ENCODE data around the gene SNX24. TPM values are rescaled to one million over a fixed set of nuclear protein-coding genes. Genes with fewer than 3 reads are reported as not detected.

The SNX24 gene
- total and polyA plus RNA-seq, 9 of the 15 experiments (the other 6 are each of a cell fraction or from before 2014, with no cell fraction given): 5.3 to 10.1 (median 7.9) TPM

DNA sequence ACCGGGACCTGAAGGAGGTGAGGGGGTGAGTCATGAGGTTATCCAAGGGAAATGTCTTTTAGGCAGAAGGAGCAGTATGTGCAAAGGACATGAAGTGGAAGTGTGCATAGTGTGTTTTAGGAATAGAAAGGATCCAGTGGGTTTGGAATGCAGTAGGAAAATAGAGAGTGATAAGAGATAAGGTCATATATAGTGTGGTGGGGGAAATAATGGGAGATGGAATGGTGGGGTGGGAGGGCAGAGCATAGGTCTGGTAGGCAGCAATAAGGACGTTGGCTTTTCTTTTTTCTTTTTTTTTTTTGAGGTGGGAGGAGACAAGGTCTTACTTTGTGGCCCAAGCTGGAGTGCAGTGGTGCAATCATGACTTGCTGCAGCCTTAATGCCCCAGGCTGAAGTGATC is 17.8 kb downstream of the SNX24 start (continued):
- TF ChIP-seq, protein P1, sequence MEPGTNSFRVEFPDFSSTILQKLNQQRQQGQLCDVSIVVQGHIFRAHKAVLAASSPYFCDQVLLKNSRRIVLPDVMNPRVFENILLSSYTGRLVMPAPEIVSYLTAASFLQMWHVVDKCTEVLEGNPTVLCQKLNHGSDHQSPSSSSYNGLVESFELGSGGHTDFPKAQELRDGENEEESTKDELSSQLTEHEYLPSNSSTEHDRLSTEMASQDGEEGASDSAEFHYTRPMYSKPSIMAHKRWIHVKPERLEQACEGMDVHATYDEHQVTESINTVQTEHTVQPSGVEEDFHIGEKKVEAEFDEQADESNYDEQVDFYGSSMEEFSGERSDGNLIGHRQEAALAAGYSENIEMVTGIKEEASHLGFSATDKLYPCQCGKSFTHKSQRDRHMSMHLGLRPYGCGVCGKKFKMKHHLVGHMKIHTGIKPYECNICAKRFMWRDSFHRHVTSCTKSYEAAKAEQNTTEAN (CRISPR knock-in tag; IDR thresholded peaks at IDR 0.05): no peak
- no peak for TF ChIP-seq ZBTB1 (CRISPR knock-in tag; IDR thresholded peaks at IDR 0.05; ENCODE audit: borderline replicate concordance, low read depth)
- TF ChIP-seq NONO (IDR thresholded peaks at IDR 0.05; ENCODE audit: low read depth in 2 of 2, low read length in 1 of 2): no peak
- TF ChIP-seq KDM4B (IDR thresholded peaks at IDR 0.05; ENCODE audit: borderline replicate concordance in 2 of 2, low read depth in 1 of 2): no peak
- TF ChIP-seq, protein P2, sequence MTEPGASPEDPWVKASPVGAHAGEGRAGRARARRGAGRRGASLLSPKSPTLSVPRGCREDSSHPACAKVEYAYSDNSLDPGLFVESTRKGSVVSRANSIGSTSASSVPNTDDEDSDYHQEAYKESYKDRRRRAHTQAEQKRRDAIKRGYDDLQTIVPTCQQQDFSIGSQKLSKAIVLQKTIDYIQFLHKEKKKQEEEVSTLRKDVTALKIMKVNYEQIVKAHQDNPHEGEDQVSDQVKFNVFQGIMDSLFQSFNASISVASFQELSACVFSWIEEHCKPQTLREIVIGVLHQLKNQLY (CRISPR knock-in tag; conservative IDR thresholded peaks at IDR 0.05): no peak
- TF ChIP-seq ARNT (IDR thresholded peaks at IDR 0.05): peak; percentile 82 to 88
- TF ChIP-seq ZNF583 (CRISPR knock-in tag; IDR thresholded peaks at IDR 0.05): no peak
- TF ChIP-seq, protein P3, sequence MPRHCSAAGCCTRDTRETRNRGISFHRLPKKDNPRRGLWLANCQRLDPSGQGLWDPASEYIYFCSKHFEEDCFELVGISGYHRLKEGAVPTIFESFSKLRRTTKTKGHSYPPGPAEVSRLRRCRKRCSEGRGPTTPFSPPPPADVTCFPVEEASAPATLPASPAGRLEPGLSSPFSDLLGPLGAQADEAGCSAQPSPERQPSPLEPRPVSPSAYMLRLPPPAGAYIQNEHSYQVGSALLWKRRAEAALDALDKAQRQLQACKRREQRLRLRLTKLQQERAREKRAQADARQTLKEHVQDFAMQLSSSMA (CRISPR knock-in tag; IDR thresholded peaks at IDR 0.05): no peak
- no peak for TF ChIP-seq U2AF2 (optimal IDR thresholded peaks at IDR 0.05; ENCODE audit: low read depth, low read length)
- no peak for TF ChIP-seq DDX20 (tag; IDR thresholded peaks at IDR 0.05; ENCODE audit: low read depth)
- TF ChIP-seq, protein P4, sequence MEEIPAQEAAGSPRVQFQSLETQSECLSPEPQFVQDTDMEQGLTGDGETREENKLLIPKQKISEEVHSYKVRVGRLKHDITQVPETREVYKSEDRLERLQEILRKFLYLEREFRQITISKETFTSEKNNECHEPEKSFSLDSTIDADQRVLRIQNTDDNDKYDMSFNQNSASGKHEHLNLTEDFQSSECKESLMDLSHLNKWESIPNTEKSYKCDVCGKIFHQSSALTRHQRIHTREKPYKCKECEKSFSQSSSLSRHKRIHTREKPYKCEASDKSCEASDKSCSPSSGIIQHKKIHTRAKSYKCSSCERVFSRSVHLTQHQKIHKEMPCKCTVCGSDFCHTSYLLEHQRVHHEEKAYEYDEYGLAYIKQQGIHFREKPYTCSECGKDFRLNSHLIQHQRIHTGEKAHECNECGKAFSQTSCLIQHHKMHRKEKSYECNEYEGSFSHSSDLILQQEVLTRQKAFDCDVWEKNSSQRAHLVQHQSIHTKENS (CRISPR knock-in tag; IDR thresholded peaks at IDR 0.05): no peak
- no peak for TF ChIP-seq PHB (CRISPR knock-in tag; IDR thresholded peaks at IDR 0.05)
- TF ChIP-seq, protein P5, sequence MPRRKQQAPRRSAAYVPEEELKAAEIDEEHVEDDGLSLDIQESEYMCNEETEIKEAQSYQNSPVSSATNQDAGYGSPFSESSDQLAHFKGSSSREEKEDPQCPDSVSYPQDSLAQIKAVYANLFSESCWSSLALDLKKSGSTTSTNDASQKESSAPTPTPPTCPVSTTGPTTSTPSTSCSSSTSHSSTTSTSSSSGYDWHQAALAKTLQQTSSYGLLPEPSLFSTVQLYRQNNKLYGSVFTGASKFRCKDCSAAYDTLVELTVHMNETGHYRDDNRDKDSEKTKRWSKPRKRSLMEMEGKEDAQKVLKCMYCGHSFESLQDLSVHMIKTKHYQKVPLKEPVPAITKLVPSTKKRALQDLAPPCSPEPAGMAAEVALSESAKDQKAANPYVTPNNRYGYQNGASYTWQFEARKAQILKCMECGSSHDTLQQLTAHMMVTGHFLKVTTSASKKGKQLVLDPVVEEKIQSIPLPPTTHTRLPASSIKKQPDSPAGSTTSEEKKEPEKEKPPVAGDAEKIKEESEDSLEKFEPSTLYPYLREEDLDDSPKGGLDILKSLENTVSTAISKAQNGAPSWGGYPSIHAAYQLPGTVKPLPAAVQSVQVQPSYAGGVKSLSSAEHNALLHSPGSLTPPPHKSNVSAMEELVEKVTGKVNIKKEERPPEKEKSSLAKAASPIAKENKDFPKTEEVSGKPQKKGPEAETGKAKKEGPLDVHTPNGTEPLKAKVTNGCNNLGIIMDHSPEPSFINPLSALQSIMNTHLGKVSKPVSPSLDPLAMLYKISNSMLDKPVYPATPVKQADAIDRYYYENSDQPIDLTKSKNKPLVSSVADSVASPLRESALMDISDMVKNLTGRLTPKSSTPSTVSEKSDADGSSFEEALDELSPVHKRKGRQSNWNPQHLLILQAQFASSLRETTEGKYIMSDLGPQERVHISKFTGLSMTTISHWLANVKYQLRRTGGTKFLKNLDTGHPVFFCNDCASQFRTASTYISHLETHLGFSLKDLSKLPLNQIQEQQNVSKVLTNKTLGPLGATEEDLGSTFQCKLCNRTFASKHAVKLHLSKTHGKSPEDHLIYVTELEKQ (CRISPR knock-in tag; IDR thresholded peaks at IDR 0.05): no peak
- TF ChIP-seq, protein P6, sequence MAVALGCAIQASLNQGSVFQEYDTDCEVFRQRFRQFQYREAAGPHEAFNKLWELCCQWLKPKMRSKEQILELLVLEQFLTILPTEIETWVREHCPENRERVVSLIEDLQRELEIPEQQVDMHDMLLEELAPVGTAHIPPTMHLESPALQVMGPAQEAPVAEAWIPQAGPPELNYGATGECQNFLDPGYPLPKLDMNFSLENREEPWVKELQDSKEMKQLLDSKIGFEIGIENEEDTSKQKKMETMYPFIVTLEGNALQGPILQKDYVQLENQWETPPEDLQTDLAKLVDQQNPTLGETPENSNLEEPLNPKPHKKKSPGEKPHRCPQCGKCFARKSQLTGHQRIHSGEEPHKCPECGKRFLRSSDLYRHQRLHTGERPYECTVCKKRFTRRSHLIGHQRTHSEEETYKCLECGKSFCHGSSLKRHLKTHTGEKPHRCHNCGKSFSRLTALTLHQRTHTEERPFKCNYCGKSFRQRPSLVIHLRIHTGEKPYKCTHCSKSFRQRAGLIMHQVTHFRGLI (CRISPR knock-in tag; IDR thresholded peaks at IDR 0.05): no peak
- no peak for TF ChIP-seq ZNF274 (IDR thresholded peaks at IDR 0.05; ENCODE audit: borderline replicate concordance, low read depth, low read length)
- TF ChIP-seq ZNF384 (IDR thresholded peaks at IDR 0.05; ENCODE audit: low read depth, low read length): peak; percentile 98
- no peak for TF ChIP-seq SMC3 (conservative IDR thresholded peaks at IDR 0.05; ENCODE audit: insufficient read depth, low read depth, low read length)
